Pancreas (tissue), 10 donors: ENCODE data around the gene QRSL1. TPM values are rescaled to one million over a fixed set of nuclear protein-coding genes. Genes with fewer than 3 reads are reported as not detected.
A peak's percentile ranks its signal among the peaks of the same experiment; 100 is the strongest.

Source experiments
- ATAC-seq, 4 donors: fragments of 200-7000 bp; cut with Tn5 transposase; one replicate each; pipeline versions ENCODE4 v1.8.0 to v1.9.1; 2020; ENCODE audit warnings: mild to moderate bottlenecking in 4 of 4, moderate library complexity in 4 of 4
- DNase-seq, 6 donors: peaks; one replicate each; pipeline ENCODE4 v3.0.0-alpha.2; 2020
- FAIRE-seq: peaks from 2 replicates; lab custom pipeline; 2012; peaks lifted over from hg19 to GRCh38; lab: Jason Lieb, UNC
- H3K27ac ChIP-seq, 4 donors: fragments of 200-600 bp; sonication (generic); 1 replicate in 3 of 4; 2 replicates in 1 of 4; pipeline versions ENCODE4 v1.5.0 to v1.8.0; 2020
- H3K27me3 ChIP-seq, 4 donors: fragments of 200-600 bp; one replicate each; pipeline ENCODE4 v1.8.0; 2021
- H3K36me3 ChIP-seq, 3 donors: fragments of 200-600 bp; sonication (generic) in 1 of 3; one replicate each; pipeline versions ENCODE4 v1.5.0 to v1.8.0; 2020 to 2021
- H3K4me1 ChIP-seq, 3 donors: fragments of 200-600 bp; one replicate each; pipeline ENCODE4 v1.8.0; 2021
- H3K4me3 ChIP-seq, 4 donors: fragments of 200-600 bp; sonication (generic) in 2 of 4; one replicate each; pipeline versions ENCODE4 v1.5.0 to v1.8.0; 2020 to 2021
- H3K9me3 ChIP-seq, 4 donors: fragments of 200-600 bp; one replicate each; pipeline ENCODE4 v1.8.0; 2021
- WGBS, 2 donors: extraction: QIAGEN DNeasy Blood & Tissue Kit; methylation state at CpG; one replicate each; pipeline ENCODE4 v1.1.7; 2013; 5-methylcytosine and 5-hydroxymethylcytosine counted together
- intact Hi-C, 3 donors: fragments of 100-400 bp; cut with DNase I; formaldehyde crosslinking; loops; one replicate each; pipeline versions ENCODE4 v1.11.1 to v1.14.2; 2022
- polyA plus RNA-seq, 2 donors: library from polyadenylated mRNA; stranded (reverse); fragments of 200-250 nt; gene quantifications; one replicate each; pipeline ENCODE4 v1.2.3, GENCODE V29; 2013
- total RNA-seq, 6 donors: library from RNA; stranded (reverse); fragmentation: NEBNext Ultra II Directional in 4 of 6; extraction: Animal tissue kit (Norgen Biotek cat#: 25700) in 4 of 6; gene quantifications; one replicate each; pipeline versions ENCODE4 v1.2.1 to v1.2.4, GENCODE V29; 2021 to 2023
- TF ChIP-seq, protein P1 (sequence below), 4 donors: fragments of 200-600 bp; sonication (generic) in 3 of 4; IDR thresholded peaks; one replicate each; pipeline versions ENCODE4 v1.5.0 to v1.8.0; 2021; ENCODE audit warnings: antibody characterized with exemption in 4 of 4
- donor health status: healthy with polysubstance abuse.
- donor health status: DM: no; HTN: no; CAD: no; lungs with moderate emphysema.
- donor health status: DM: no; HTN: no; CAD: no.
- donor health status: control.
- donor health status: control.
- donor health status: Bipolar disorder and iron deficiency.
- donor health status: DM: yes; HTN: yes; CAD: no.
- donor health status: DM: no; HTN: no; CAD: no.
- donor health status: DM: no; HTN: no; CAD: no.
- donor health status: DM: yes; HTN: yes; CAD: no.

QRSL1 gene
- total and polyA plus RNA-seq, 8 donors: 3.2 to 8.4 (median 6.2) TPM

DNA sequence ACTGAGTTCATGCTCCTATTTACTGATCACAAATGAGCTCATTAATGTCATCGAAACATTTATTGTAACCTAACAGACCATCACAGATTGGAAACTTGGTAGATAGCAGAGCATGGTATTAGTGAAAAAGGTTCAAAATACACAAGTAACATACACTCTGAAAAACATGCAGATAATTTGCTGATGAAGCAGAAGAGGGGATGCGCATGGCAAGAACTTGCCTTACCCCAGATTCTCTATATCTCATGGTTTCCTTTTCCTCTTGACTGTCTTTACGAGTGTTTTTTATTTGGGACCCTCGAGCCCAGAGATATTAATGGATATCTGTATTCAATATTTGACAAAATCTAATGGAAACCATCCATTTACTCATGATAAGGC lies 37.6 kb downstream of the QRSL1 start:
- no peak overlapping the region for H3K4me3 ChIP-seq
- no peak overlapping the region for H3K27ac ChIP-seq
- 96 to 97% methylated on average over 4 of the region's 4 CpGs for WGBS, 2 donors
- ATAC-seq: no peak
- H3K9me3 ChIP-seq: no peaks in the 10 kb centered on the region
- H3K4me1 ChIP-seq: no peaks in the 10 kb centered on the region
- FAIRE-seq: no peak
- intact Hi-C loops: no loop called here
- peaks cover 0 to 17% (median 4%) of the 10 kb centered on the region in 3 donors for H3K36me3 ChIP-seq
- H3K27me3 ChIP-seq: no peaks in the 10 kb centered on the region
- TF ChIP-seq, protein P1, sequence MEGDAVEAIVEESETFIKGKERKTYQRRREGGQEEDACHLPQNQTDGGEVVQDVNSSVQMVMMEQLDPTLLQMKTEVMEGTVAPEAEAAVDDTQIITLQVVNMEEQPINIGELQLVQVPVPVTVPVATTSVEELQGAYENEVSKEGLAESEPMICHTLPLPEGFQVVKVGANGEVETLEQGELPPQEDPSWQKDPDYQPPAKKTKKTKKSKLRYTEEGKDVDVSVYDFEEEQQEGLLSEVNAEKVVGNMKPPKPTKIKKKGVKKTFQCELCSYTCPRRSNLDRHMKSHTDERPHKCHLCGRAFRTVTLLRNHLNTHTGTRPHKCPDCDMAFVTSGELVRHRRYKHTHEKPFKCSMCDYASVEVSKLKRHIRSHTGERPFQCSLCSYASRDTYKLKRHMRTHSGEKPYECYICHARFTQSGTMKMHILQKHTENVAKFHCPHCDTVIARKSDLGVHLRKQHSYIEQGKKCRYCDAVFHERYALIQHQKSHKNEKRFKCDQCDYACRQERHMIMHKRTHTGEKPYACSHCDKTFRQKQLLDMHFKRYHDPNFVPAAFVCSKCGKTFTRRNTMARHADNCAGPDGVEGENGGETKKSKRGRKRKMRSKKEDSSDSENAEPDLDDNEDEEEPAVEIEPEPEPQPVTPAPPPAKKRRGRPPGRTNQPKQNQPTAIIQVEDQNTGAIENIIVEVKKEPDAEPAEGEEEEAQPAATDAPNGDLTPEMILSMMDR (IDR thresholded peaks at IDR 0.05): no peak
- no peak for DNase-seq

DNA sequence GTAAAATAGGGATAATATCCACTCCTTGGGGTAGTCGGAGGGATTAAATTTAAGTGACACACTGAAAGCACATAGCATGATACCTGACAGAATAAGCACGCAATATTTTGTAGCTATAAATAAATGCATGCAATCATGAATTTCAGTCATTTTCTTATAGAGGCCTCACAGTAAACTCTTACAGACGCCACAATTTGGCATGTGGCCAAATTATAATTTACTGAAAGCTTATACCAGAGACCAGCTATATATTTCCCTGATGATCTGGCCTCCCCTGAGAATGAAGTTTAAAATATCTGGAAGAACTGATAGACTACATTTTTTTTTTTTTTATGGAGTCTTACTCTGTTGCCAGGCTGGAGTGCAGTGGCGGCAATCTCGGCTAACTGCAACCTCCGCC lies 40.9 kb downstream of the QRSL1 start:
- TF ChIP-seq, protein P1 (IDR thresholded peaks at IDR 0.05): no peak
- DNase-seq (no peak), FAIRE-seq (no peak), ATAC-seq (no peak)
- no peak overlapping the region for H3K4me3 ChIP-seq
- no peak overlapping the region for H3K27ac ChIP-seq
- no peaks in the 10 kb centered on the region for H3K9me3 ChIP-seq
- WGBS, 2 donors: 93 to 95% methylated on average over 6 of the region's 6 CpGs
- peaks cover 0 to 8% (median 0%) of the 10 kb centered on the region in 3 donors for H3K36me3 ChIP-seq
- no peaks in the 10 kb centered on the region for H3K27me3 ChIP-seq
- no peaks in the 10 kb centered on the region for H3K4me1 ChIP-seq
- intact Hi-C loops: no loop called here

DNA sequence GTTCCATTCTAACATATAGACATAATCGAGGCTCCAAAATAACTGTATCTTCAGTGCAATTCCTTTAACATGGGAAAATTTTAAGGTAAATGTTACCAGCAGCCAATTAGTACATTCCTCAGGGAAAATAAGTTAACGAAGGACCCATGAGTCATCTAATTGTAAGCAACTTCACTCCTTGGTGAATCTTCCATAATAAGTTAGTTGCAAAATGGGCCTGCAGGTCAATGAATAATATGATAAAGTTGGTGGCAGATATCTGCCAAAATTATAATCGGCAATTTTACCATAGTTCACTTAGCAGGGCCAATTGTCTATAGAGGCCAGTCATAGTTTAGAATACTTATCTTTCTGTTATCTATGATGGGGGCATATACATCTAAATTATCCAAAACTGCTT lies 42.3 kb downstream of the QRSL1 start:
- DNase-seq (no peak), ATAC-seq (no peak), FAIRE-seq (no peak)
- no peaks in the 10 kb centered on the region for H3K9me3 ChIP-seq
- TF ChIP-seq, protein P1 (IDR thresholded peaks at IDR 0.05): no peak
- H3K36me3 ChIP-seq: no peaks in the 10 kb centered on the region
- no peaks in the 10 kb centered on the region for H3K27me3 ChIP-seq
- no peak overlapping the region for H3K27ac ChIP-seq
- 89% methylated on average over 3 of the region's 3 CpGs for WGBS, 2 donors
- no peaks in the 10 kb centered on the region for H3K4me1 ChIP-seq
- no peak overlapping the region for H3K4me3 ChIP-seq
- intact Hi-C loops: no loop called here

DNA sequence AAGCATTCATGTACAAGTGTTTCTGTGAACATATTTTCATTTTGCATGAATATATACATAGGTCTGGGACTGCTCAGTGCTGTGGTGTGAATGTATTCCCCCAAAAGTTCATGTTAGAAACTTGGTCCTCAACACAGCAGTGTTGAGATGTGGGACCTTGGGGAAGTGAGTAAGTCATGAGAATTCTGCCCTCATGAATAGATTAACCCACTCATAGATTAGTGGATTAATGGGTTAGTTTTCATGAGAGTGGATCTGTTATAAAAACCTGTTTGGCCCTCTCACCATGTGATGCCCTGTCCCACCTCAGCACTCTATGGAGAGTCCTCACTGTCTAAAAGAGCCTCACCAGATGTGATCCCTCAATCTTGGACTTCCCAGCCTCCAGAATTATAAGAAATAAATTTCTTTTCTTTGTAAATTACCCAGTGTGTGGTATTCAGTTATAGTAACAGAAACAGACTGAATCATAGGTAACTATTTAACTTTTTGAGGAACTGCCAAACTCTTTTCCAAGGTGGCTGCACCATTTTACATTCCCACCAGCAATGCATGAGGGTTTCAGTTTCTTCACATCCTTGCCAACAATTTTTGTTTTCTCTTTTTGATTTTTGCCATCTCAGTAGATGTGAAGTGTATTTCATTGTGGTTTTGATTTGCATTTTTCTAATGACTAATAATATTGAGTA lies 45.3 kb downstream of the QRSL1 start:
- DNase-seq (no peak), ATAC-seq (peak in 1 of 4 donors; percentile 57), FAIRE-seq (peak; percentile 9)
- no peaks in the 10 kb centered on the region for H3K27me3 ChIP-seq
- H3K27ac ChIP-seq: no peak overlapping the region
- H3K36me3 ChIP-seq: no peaks in the 10 kb centered on the region
- H3K4me1 ChIP-seq: no peaks in the 10 kb centered on the region
- no peaks in the 10 kb centered on the region for H3K9me3 ChIP-seq
- no peak overlapping the region for H3K4me3 ChIP-seq
- TF ChIP-seq, protein P1 (IDR thresholded peaks at IDR 0.05): no peak
- intact Hi-C loops: no loop called here

DNA sequence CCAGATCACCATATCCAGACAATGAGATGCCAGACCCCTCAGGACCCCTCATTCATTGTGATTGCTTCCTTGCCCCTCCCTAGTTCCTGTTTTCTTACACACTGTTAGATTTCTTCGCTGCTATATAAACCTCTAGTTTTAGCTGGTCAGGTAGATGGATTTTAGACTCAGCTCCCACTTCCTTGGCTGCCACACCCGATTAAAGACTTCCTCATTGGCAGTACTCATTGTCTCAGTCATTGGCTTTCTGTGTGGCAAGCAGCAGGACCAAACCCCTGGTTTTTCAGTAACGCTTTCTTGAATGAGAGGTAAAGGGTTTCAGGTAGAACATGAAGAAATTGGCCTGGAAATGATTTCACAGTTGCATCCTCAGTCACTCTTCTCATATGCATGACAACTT lies 47.9 kb downstream of the QRSL1 start:
- TF ChIP-seq, protein P1 (IDR thresholded peaks at IDR 0.05): no peak
- H3K4me1 ChIP-seq: no peaks in the 10 kb centered on the region
- no peaks in the 10 kb centered on the region for H3K9me3 ChIP-seq
- FAIRE-seq: no peak
- no peaks in the 10 kb centered on the region for H3K36me3 ChIP-seq
- intact Hi-C loops: no loop called here
- no peak for ATAC-seq
- no peak overlapping the region for H3K27ac ChIP-seq
- no peak for DNase-seq
- H3K4me3 ChIP-seq: no peak overlapping the region
- 89% methylated on average over 3 of the region's 3 CpGs for WGBS, 2 donors
- H3K27me3 ChIP-seq: no peaks in the 10 kb centered on the region
